Coronary artery (tissue), 2 donors: ENCODE measurements around the gene CAPN13.

Source experiments
- DNase-seq: peaks from one replicate; pipeline ENCODE4 v3.0.0-alpha.2; 2017; ENCODE audit warnings: low spot score
- H3K27ac ChIP-seq, 2 donors: fragments of 200-600 bp; sonication (generic); one replicate each; pipeline ENCODE4 v1.5.1; 2016 to 2019
- H3K4me3 ChIP-seq: fragments of 200-600 bp; sonication (generic); 2 replicates; pipeline ENCODE4 v1.5.1; 2016; ENCODE audit warnings: mild to moderate bottlenecking, moderate library complexity
- TF ChIP-seq, protein P1 (sequence below): fragments of 200-600 bp; sonication (generic); IDR thresholded peaks from one replicate; pipeline ENCODE4 v1.5.1; 2019; ENCODE audit warnings: antibody characterized with exemption

CAPN13 gene

GRCh38 chr2:30673127-30673526 lies 134.1 kb downstream of the CAPN13 start:
- TF ChIP-seq, protein P1, sequence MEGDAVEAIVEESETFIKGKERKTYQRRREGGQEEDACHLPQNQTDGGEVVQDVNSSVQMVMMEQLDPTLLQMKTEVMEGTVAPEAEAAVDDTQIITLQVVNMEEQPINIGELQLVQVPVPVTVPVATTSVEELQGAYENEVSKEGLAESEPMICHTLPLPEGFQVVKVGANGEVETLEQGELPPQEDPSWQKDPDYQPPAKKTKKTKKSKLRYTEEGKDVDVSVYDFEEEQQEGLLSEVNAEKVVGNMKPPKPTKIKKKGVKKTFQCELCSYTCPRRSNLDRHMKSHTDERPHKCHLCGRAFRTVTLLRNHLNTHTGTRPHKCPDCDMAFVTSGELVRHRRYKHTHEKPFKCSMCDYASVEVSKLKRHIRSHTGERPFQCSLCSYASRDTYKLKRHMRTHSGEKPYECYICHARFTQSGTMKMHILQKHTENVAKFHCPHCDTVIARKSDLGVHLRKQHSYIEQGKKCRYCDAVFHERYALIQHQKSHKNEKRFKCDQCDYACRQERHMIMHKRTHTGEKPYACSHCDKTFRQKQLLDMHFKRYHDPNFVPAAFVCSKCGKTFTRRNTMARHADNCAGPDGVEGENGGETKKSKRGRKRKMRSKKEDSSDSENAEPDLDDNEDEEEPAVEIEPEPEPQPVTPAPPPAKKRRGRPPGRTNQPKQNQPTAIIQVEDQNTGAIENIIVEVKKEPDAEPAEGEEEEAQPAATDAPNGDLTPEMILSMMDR = no peak
- no peak overlapping the region for H3K4me3 ChIP-seq
- no peak overlapping the region for H3K27ac ChIP-seq
- DNase-seq = no peak
